HG03103 (cell line): ENCODE data around the gene SRMS.

Experiments
- ATAC-seq: cut with Tn5 transposase; IDR thresholded peaks from one replicate; pipeline ENCODE4 v1.9.1; 2021; ENCODE audit warnings: low read depth; ENCODE audit not compliant: unreplicated experiment

The SRMS gene

GRCh38 chr20:63553933-63554290, 6.4 kb upstream of the SRMS start, which contains the start of gene FNDC11:
Gene FNDC11, plus strand, starts transcription at chr20:63554159. Its CDS starts 1,505 bp downstream, at chr20:63555664.
- no peak for ATAC-seq

GRCh38 chr20:63553251-63553932, 5.8 kb upstream of the SRMS start:
- no peak for ATAC-seq

GRCh38 chr20:63552481-63553249, 5.1 kb upstream of the SRMS start:
- no peak for ATAC-seq

GRCh38 chr20:63551068-63551467, 3.5 kb upstream of the SRMS start:
- ATAC-seq = no peak

GRCh38 chr20:63549679-63550282, 2.2 kb upstream of the SRMS start:
- ATAC-seq = no peak

GRCh38 chr20:63549019-63549418, 1.5 kb upstream of the SRMS start:
- ATAC-seq = no peak

GRCh38 chr20:63548542-63548941, 993 bp upstream of the SRMS start:
- ATAC-seq = no peak

- no peak for ATAC-seq
Measured at GRCh38 chr20:63546956-63547724, 409 bp downstream of the SRMS start.

GRCh38 chr20:63546256-63546955, 1.1 kb downstream of the SRMS start:
- ATAC-seq = no peak

GRCh38 chr20:63545814-63546213, 1.7 kb downstream of the SRMS start:
- ATAC-seq = no peak

- ATAC-seq = no peak
Measured at GRCh38 chr20:63544958-63545516, 2.5 kb downstream of the SRMS start.

- no peak for ATAC-seq
Measured at GRCh38 chr20:63544241-63544957, 3.1 kb downstream of the SRMS start.

- no peak for ATAC-seq
Measured at GRCh38 chr20:63543733-63544132, 3.8 kb downstream of the SRMS start.

GRCh38 chr20:63543131-63543530, 4.4 kb downstream of the SRMS start:
- no peak for ATAC-seq

- no peak for ATAC-seq
Measured at GRCh38 chr20:63542696-63543095, 4.9 kb downstream of the SRMS start.

GRCh38 chr20:63542031-63542559, 5.5 kb downstream of the SRMS start:
- no peak for ATAC-seq

- ATAC-seq = no peak
Measured at GRCh38 chr20:63541371-63541770, 6.2 kb downstream of the SRMS start.

GRCh38 chr20:63540417-63541186, 6.9 kb downstream of the SRMS start:
- ATAC-seq = no peak
